Activated T-helper 2 cell treated with anti-CD3 and anti-CD28 coated beads, Interferon-gamma antibody, Interleukin-2, Interleukin-4, amounts not matched to agents 10 μg/mL and 5 μg/mL and 100 μg/mL, durations not matched to agents 14 hours and 24 hours and 36 hours (primary cell): ENCODE measurements around the gene PHTF2. TPM values are rescaled to one million over a fixed set of nuclear protein-coding genes. Genes with fewer than 3 reads are reported as not detected.

Experiments used
- DNase-seq: peaks from one replicate; pipeline ENCODE4 v3.0.0; 2021; ENCODE audit warnings: low spot score
- H3K27ac Mint-ChIP-seq: one replicate; pipeline ENCODE4 v1.8.0; 2021; ENCODE audit warnings: mixed read lengths
- H3K27me3 Mint-ChIP-seq: one replicate; pipeline ENCODE4 v1.8.0; 2021; ENCODE audit warnings: low read depth, mixed read lengths
- H3K36me3 Mint-ChIP-seq: one replicate; pipeline ENCODE4 v1.8.0; 2021; ENCODE audit warnings: low read depth, mixed read lengths
- H3K4me1 Mint-ChIP-seq: one replicate; pipeline ENCODE4 v1.8.0; 2021; ENCODE audit warnings: low read depth, mixed read lengths
- H3K4me3 Mint-ChIP-seq: one replicate; pipeline ENCODE4 v1.8.0; 2021; ENCODE audit warnings: low read depth, mild to moderate bottlenecking, moderate library complexity, mixed read lengths
- H3K9me3 Mint-ChIP-seq: one replicate; pipeline ENCODE4 v1.8.0; 2021; ENCODE audit warnings: mixed read lengths
- intact Hi-C: fragments of 100-400 bp; cut with micrococcal nuclease; formaldehyde crosslinking; loops from one replicate; pipeline ENCODE4 v1.15.1; 2023
- total RNA-seq: library from RNA; stranded (reverse); gene quantifications from 2 replicates; pipeline ENCODE4 v1.2.3, GENCODE V29; 2022

Gene PHTF2
- total RNA-seq, 1 donor from 2014 or later, result 31.8 TPM

DNA sequence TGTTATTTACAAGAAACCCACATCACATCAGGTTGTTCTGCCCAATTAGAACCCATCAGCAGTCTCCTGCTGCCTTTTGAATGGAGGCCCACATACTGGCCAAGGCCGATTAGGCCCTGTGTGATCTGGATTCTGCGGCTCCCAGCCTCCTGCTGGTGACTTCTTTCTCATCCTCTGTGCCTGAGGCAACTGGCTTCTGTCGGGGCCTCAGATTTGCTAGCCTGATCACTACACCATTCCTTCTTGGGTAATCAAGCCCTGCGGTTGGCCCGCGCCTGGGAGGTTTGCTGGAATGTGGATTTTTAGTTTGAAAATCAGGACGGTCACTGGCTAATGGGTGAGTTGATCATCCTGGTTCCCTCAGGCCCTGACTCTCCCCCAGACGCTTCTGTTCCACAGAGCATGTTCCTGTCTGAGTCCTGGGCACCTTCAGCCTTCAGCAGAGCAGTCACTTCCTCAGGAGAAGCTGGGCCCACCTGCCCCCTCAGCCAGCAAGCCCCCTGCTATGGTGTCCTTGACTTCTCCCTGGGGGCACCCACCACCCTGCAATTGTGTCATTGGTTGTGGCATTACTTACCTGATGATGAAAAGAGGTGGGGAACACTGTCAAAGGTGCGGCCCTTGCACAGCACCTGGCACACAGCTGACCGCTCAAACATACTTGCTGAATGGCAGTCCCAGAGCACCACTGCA, 207.6 kb downstream of the PHTF2 start:
- Mint-ChIP-seq H3K4me1 (no peaks in the 10 kb centered on the region), H3K27ac (no peak overlapping the region), H3K36me3 (no peaks in the 10 kb centered on the region), H3K9me3 (no peaks in the 10 kb centered on the region), H3K4me3 (no peak overlapping the region), H3K27me3 (peaks cover under 1% of the 10 kb centered on the region)
- intact Hi-C loops, result no loop called here
- no peak for DNase-seq

Other genes with a start within 250 kb of the PHTF2 start
- gene RSBN1L, start 102.3 kb upstream of the PHTF2 start, total RNA-seq, result 28.1 and 28.8 TPM in 2 replicates
- gene TMEM60, start 339 bp upstream of the PHTF2 start, total RNA-seq, result 11.5 and 11.6 TPM in 2 replicates